OCI-LY7 (cell line): ENCODE data around the gene EXOSC7. TPM values are rescaled to one million over a fixed set of nuclear protein-coding genes. Genes with fewer than 3 reads are reported as not detected.
A peak's percentile ranks its signal among the peaks of the same experiment; 100 is the strongest.

Source experiments
- BruUV-seq: library from RNA; stranded (reverse); fragments of 400-500 nt; replicated peaks from 2 replicates; lab custom pipeline; 2021; lab: Mats Ljungman, UMichigan
- CTCF ChIA-PET: fragments of 300-600 bp; sonication (Branson Sonifier 250); formaldehyde crosslinking; loops from one replicate; lab custom pipeline; 2022; ENCODE audit warnings: antibody characterized with exemption; ENCODE audit not compliant: unreplicated experiment; lab: Charles Lee
- POLR2A ChIA-PET: fragments of 300-600 bp; sonication (Branson Sonifier 250); formaldehyde crosslinking; loops from one replicate; lab custom pipeline; 2022; ENCODE audit warnings: antibody characterized with exemption; lab: Charles Lee
- DNase-seq: peaks from one replicate; pipeline ENCODE4 v3.0.0-alpha.2; 2015; ENCODE audit warnings: low spot score
- H2AFZ ChIP-seq: fragments of 200-600 bp; sonication (generic), shearing (Covaris generic); 2 replicates; pipeline ENCODE4 v1.6.1; 2014; ENCODE audit warnings: mild to moderate bottlenecking, antibody characterized with exemption, low read length, moderate library complexity
- H3K27ac ChIP-seq: fragments of 200-600 bp; sonication (generic); 2 replicates; pipeline ENCODE4 v1.5.1; 2014; ENCODE audit warnings: mixed run types, low read depth, mild to moderate bottlenecking, moderate library complexity, low read length, inconsistent platforms; ENCODE audit not compliant: poor library complexity, severe bottlenecking
- H3K36me3 ChIP-seq: fragments of 200-600 bp; sonication (generic); 2 replicates; pipeline ENCODE4 v1.6.1; 2014; ENCODE audit warnings: mild to moderate bottlenecking, antibody characterized with exemption, low read length, moderate library complexity, mixed read lengths; ENCODE audit not compliant: insufficient read depth
- H3K4me1 ChIP-seq: fragments of 200-600 bp; sonication (generic); 2 replicates; pipeline ENCODE4 v1.5.1; 2014; ENCODE audit warnings: mild to moderate bottlenecking, low read length; ENCODE audit not compliant: insufficient read depth, poor library complexity, severe bottlenecking
- H3K4me2 ChIP-seq: fragments of 200-600 bp; sonication (generic); 2 replicates; pipeline ENCODE4 v1.6.1; 2014; ENCODE audit warnings: mild to moderate bottlenecking, low read length
- H3K4me3 ChIP-seq: fragments of 200-600 bp; sonication (generic); 2 replicates; pipeline ENCODE4 v1.5.1; 2014; ENCODE audit warnings: mild to moderate bottlenecking, low read depth, low read length; ENCODE audit not compliant: poor library complexity, severe bottlenecking
- H3K79me2 ChIP-seq: fragments of 200-600 bp; sonication (generic); 2 replicates; pipeline ENCODE4 v1.6.1; 2016; ENCODE audit warnings: low read depth, mild to moderate bottlenecking, low read length, moderate library complexity, mixed read lengths; ENCODE audit not compliant: insufficient read depth
- H3K9me2 ChIP-seq: fragments of 200-600 bp; sonication (generic); 2 replicates; pipeline ENCODE4 v1.6.1; 2016; ENCODE audit warnings: mild to moderate bottlenecking, low read length, mixed read lengths; ENCODE audit not compliant: insufficient read depth
- H3K9me3 ChIP-seq: fragments of 200-600 bp; sonication (generic); 2 replicates; pipeline ENCODE4 v1.6.1; 2014; ENCODE audit warnings: mild to moderate bottlenecking, mixed run types, low read length, mixed read lengths
- H4K20me1 ChIP-seq: fragments of 200-600 bp; sonication (generic); 2 replicates; pipeline ENCODE4 v1.6.1; 2014; ENCODE audit warnings: mild to moderate bottlenecking, antibody characterized with exemption, low read length, moderate library complexity, mixed read lengths; ENCODE audit not compliant: insufficient read depth
- CTCF ChIP-seq: fragments of 200-600 bp; sonication (generic); conservative IDR thresholded peaks from 2 replicates; pipeline ENCODE4 v1.5.1; 2014; ENCODE audit warnings: mild to moderate bottlenecking, antibody characterized with exemption, low read length, moderate library complexity, mixed read lengths
- EZH2phosphoT487 ChIP-seq: fragments of 200-600 bp; sonication (generic); IDR thresholded peaks from 2 replicates; pipeline ENCODE4 v1.6.1; 2018; ENCODE audit warnings: low read depth, borderline replicate concordance, mild to moderate bottlenecking, mixed run types, antibody characterized with exemption, low read length, moderate library complexity, mixed read lengths
- intact Hi-C: fragments of 100-400 bp; cut with micrococcal nuclease; formaldehyde crosslinking; loops from one replicate; pipeline ENCODE4 v1.10.0; 2022; ENCODE audit not compliant: unreplicated experiment
- total RNA-seq, 2 experiments: library from RNA; depleted of rRNA in 1 of 2; stranded (reverse); fragments of >200 nt in 1 of 2; shearing (Covaris generic) in 1 of 2; gene quantifications; 2 replicates each; pipeline ENCODE4 v1.2.3, GENCODE V29; 2014 to 2022

Gene EXOSC7
- total RNA-seq, 2 experiments from 2014 or later = 60.3 to 65.3 TPM

DNA sequence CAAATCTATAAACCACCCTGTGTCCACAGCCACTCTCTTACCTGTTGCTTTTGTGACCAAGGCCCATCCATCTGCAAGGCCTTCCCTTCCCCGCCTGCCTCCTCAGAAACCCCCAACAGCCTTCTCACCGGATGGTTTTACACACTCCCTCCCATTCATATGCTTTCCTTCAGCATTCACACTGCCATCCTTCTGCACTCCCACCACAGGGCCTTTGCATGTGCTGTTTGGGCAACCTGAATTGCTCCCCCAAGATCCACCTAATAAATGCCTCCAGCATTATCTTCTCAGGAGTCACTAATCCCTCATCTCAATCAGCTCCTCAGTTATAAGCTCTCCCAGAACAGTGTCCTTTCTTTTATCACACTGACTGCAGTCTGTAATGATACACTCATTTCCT lies 56.1 kb downstream of the EXOSC7 start:
- no TSS peak for BruUV-seq
- POLR2A ChIA-PET = no interaction called here

GRCh38 chr3:45033791-45034190 lies 57.7 kb downstream of the EXOSC7 start:
- ChIA-PET CTCF (no interaction called here), POLR2A (no interaction called here)
- no peaks in the 10 kb centered on the region for H3K4me1 ChIP-seq
- no peaks in the 10 kb centered on the region for H3K79me2 ChIP-seq
- H3K27ac ChIP-seq = no peak overlapping the region
- no peak for DNase-seq
- no peak overlapping the region for H3K4me2 ChIP-seq
- TF ChIP-seq EZH2phosphoT487 (no peak), CTCF (no peak)
- BruUV-seq = no TSS peak
- H3K36me3 ChIP-seq = no peaks in the 10 kb centered on the region
- no peaks in the 10 kb centered on the region for H4K20me1 ChIP-seq
- no peaks in the 10 kb centered on the region for H3K9me3 ChIP-seq
- no peaks in the 10 kb centered on the region for H3K9me2 ChIP-seq
- H3K4me3 ChIP-seq = no peak overlapping the region
- H2AFZ ChIP-seq = no peak overlapping the region
- intact Hi-C loops = no loop called here

More for the DNA sequence above, 56.1 kb downstream of the EXOSC7 start:
- H3K4me1 ChIP-seq = no peaks in the 10 kb centered on the region
- TF ChIP-seq EZH2phosphoT487 (no peak), CTCF (no peak)
- intact Hi-C loops = no loop called here
- no peaks in the 10 kb centered on the region for H3K79me2 ChIP-seq
- DNase-seq = no peak
- no peaks in the 10 kb centered on the region for H3K9me3 ChIP-seq
- no peak overlapping the region for H3K27ac ChIP-seq
- no peaks in the 10 kb centered on the region for H3K36me3 ChIP-seq
- H2AFZ ChIP-seq = no peak overlapping the region
- no peaks in the 10 kb centered on the region for H3K9me2 ChIP-seq
- CTCF ChIA-PET = no interaction called here
- no peaks in the 10 kb centered on the region for H4K20me1 ChIP-seq
- H3K4me2 ChIP-seq = no peak overlapping the region
- no peak overlapping the region for H3K4me3 ChIP-seq

GRCh38 chr3:45034612-45035252 lies 58.7 kb downstream of the EXOSC7 start:
- Histone ChIP-seq H3K36me3 (no peaks in the 10 kb centered on the region), H3K27ac (no peak overlapping the region), H2AFZ (no peak overlapping the region), H3K4me1 (no peaks in the 10 kb centered on the region), H3K9me2 (no peaks in the 10 kb centered on the region), H3K9me3 (no peaks in the 10 kb centered on the region), H3K4me2 (no peak overlapping the region), H3K79me2 (no peaks in the 10 kb centered on the region), H3K4me3 (no peak overlapping the region), H4K20me1 (no peaks in the 10 kb centered on the region)
- intact Hi-C loops = loop anchor here (5.0 kb wide), 1 partner anchor 1043 kb away; no protein-coding TSS in a partner anchor
- TF ChIP-seq EZH2phosphoT487 = no peak
- no peak for TF ChIP-seq CTCF
- CTCF ChIA-PET = no interaction called here
- DNase-seq = peak; percentile 8
- POLR2A ChIA-PET = interaction anchor here (0.8 kb wide), 1 partner anchor 643 kb away, joined by 3 read pairs; no protein-coding TSS in a partner anchor
- no TSS peak for BruUV-seq
